IgD-negative memory B cell (primary cell): ENCODE results near the gene UBE2L6. TPM values are rescaled to one million over a fixed set of nuclear protein-coding genes. Genes with fewer than 3 reads are reported as not detected.

Experiments used
- H3K27ac Mint-ChIP-seq, 3 donors: one replicate each; pipeline ENCODE4 v1.8.0; 2020 to 2022; ENCODE audit warnings: mild to moderate bottlenecking in 3 of 3, mixed read lengths in 3 of 3, moderate library complexity in 1 of 3
- H3K27me3 Mint-ChIP-seq: one replicate; pipeline ENCODE4 v1.8.0; 2021; ENCODE audit warnings: mixed read lengths
- H3K36me3 Mint-ChIP-seq: one replicate; pipeline ENCODE4 v1.8.0; 2020; ENCODE audit warnings: mild to moderate bottlenecking, mixed read lengths
- H3K4me1 Mint-ChIP-seq, 3 donors: one replicate each; pipeline ENCODE4 v1.8.0; 2020 to 2022; ENCODE audit warnings: mixed read lengths in 3 of 3, mild to moderate bottlenecking in 1 of 3
- H3K4me3 Mint-ChIP-seq, 4 donors: one replicate each; pipeline ENCODE4 v1.8.0; 2020 to 2022; ENCODE audit warnings: mild to moderate bottlenecking in 4 of 4, mixed read lengths in 4 of 4, moderate library complexity in 3 of 4
- H3K9me3 Mint-ChIP-seq, 3 donors: one replicate each; pipeline ENCODE4 v1.8.0; 2020 to 2021; ENCODE audit warnings: mixed read lengths in 3 of 3, mild to moderate bottlenecking in 1 of 3
- polyA plus RNA-seq: library from polyadenylated mRNA; unstranded; fragments of 300-500 nt; fragmentation: Illumina TruSeq; gene quantifications from one replicate; pipeline ENCODE4 v1.2.3, GENCODE V29; 2021

UBE2L6 gene
- polyA plus RNA-seq, 1 donor from 2014 or later, result 208 TPM

DNA sequence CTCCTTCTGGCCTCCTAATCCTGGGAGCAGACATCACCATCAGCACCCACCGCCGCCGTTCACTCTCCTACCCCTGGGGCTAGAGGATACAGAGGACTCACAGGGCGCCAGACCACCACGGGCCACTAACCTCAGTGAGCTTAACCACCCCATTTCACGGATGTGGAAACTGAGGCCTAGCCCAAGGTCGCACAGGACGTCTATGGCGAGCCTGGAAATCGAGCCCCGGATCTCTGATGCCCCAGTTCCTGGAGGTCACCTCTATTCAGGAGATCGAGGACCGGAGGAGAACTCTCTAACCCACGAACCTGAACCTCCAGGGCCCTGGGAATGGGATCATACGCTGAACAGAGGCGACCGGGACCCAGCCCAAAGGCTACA, 37.3 kb downstream of the UBE2L6 start:
- Mint-ChIP-seq H3K36me3 (peaks cover 1% of the 10 kb centered on the region), H3K27ac (peak overlapping the region; percentile 90 to 96 (median 95)), H3K9me3 (no peaks in the 10 kb centered on the region), H3K4me1 (peaks cover 10 to 18% (median 14%) of the 10 kb centered on the region in 3 donors), H3K4me3 (peak overlapping the region; percentile 87 to 98 (median 95)), H3K27me3 (no peaks in the 10 kb centered on the region)

DNA sequence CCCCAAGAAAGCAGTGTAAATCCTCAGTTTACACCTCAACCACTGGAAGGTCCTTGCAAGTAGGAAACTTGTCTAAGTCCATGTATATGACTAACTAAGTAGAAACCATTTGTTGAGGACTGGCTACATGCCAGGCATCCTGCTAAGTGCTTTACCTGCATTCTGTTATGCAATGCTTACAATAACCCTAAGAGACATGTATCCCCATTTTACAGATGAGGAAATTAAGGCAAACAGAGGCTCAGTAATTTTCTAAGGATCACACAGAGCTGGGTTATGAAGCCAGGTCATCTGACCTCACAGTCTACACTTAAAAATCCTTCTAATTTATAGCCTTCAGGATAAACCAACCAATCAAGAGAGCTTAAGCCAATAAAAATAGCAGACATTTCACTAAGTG, 38.5 kb downstream of the UBE2L6 start:
- H3K4me1 Mint-ChIP-seq, result peaks cover 10 to 18% (median 14%) of the 10 kb centered on the region in 3 donors
- H3K27me3 Mint-ChIP-seq, result no peaks in the 10 kb centered on the region
- H3K27ac Mint-ChIP-seq, result no peak overlapping the region
- H3K4me3 Mint-ChIP-seq, result peak overlapping the region in 2 of 4 donors; percentile 12 to 93
- H3K9me3 Mint-ChIP-seq, result no peaks in the 10 kb centered on the region
- H3K36me3 Mint-ChIP-seq, result peaks cover 5% of the 10 kb centered on the region

DNA sequence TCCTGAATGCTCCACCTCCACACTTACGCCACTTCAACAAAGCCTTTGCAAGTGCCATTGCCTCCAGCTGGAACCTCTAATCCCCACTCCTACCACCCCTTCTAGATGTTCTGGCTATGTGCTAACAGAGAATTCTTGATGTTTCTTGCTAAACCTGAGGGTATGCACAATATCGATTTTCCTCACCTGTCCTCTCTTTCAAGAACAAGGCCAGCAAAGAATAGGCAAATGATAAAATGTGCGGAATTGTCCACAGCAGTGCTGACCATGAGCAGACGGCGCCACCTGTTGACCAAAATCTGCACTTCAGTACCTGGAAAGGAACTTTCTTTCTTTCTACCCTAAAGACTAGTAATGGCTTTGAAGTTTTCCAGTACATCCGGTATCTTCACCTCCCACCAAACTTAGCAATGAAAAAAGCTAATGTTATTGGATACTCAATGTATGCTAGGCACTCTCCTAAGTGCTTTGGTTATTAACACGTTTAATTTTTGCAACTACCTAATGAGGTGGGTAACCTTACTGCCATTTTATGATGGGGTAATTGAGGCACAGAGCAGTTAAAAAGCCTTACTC, 40.3 kb downstream of the UBE2L6 start:
- H3K4me1 Mint-ChIP-seq, result peaks cover 10 to 18% (median 14%) of the 10 kb centered on the region in 3 donors
- no peaks in the 10 kb centered on the region for H3K9me3 Mint-ChIP-seq
- peak overlapping the region in 1 of 4 donors; percentile 60 for H3K4me3 Mint-ChIP-seq
- peak overlapping the region in 1 of 3 donors; percentile 44 for H3K27ac Mint-ChIP-seq
- no peaks in the 10 kb centered on the region for H3K27me3 Mint-ChIP-seq
- peaks cover 5% of the 10 kb centered on the region for H3K36me3 Mint-ChIP-seq

DNA sequence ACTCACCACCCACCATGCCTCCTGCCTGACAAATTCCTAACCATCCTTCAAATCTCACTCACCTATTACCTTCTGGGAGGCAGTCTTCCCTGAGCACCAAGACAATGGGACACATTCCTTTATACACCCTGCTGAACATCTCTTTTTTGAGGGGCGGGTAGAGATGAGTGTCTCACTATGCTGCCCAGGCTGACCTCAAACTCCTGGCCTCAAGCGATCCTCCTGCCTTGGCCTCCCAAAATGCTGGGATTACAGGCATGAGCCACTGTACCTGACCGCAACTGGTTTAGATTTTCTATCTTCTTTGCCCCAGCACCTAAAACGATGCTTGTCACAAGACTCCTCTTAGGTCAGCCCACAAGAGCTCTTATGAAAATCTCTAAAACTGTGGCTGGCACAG, 44.1 kb downstream of the UBE2L6 start:
- H3K4me1 Mint-ChIP-seq, result peaks cover 0 to 3% (median 0%) of the 10 kb centered on the region in 3 donors

DNA sequence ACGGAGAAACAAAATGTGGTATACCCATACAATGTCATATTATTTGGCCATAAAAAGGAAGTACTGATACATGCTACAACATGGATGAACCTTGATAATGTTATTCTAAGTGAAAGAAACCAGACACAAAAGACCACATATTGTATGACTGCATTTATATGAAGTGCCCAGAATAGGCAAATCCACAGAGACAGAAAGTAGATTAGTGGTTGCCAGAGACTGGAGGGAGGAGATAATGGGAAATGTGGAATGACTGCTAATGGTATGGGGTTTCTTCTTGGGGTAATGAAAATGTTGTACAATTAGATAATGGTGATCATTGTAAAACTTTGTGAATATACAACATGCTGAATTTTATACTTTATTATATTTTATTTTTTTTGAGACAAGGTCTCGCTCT, 46.4 kb downstream of the UBE2L6 start:
- Mint-ChIP-seq H3K36me3 (peaks cover 4% of the 10 kb centered on the region), H3K9me3 (peaks cover 0 to 2% (median 0%) of the 10 kb centered on the region in 3 donors), H3K4me3 (no peak overlapping the region), H3K27ac (no peak overlapping the region), H3K4me1 (peaks cover 0 to 5% (median 0%) of the 10 kb centered on the region in 3 donors), H3K27me3 (no peaks in the 10 kb centered on the region)

More for the DNA sequence above, 44.1 kb downstream of the UBE2L6 start:
- H3K36me3 Mint-ChIP-seq, result peaks cover 5% of the 10 kb centered on the region
- no peak overlapping the region for H3K4me3 Mint-ChIP-seq
- peaks cover 0 to 2% (median 0%) of the 10 kb centered on the region in 3 donors for H3K9me3 Mint-ChIP-seq
- no peak overlapping the region for H3K27ac Mint-ChIP-seq
- no peaks in the 10 kb centered on the region for H3K27me3 Mint-ChIP-seq

DNA sequence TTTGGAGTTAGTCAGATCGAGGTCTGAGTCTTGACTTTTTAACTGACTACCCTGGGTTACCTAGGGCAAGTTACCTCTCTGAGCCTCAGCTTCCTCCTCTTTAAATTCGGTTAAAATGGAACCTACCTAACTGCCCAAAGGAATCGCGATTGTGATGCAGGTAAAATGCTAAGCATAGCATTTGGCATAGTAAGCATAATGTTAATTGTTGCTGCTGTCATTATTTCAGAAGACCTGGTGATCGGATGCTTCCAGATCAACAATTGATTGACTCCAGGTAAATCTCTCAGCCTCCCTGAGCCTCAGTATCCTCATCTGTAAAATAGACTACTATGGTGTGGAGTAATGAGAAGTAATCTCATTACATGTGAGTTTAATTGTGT, 51.4 kb downstream of the UBE2L6 start:
- Mint-ChIP-seq H3K27me3 (no peaks in the 10 kb centered on the region), H3K4me3 (peak overlapping the region; percentile 88 to 99 (median 98)), H3K27ac (peak overlapping the region; percentile 3 to 84 (median 53)), H3K9me3 (peaks cover 0 to 2% (median 0%) of the 10 kb centered on the region in 3 donors), H3K36me3 (no peaks in the 10 kb centered on the region), H3K4me1 (peaks cover 6 to 20% (median 15%) of the 10 kb centered on the region in 3 donors)

DNA sequence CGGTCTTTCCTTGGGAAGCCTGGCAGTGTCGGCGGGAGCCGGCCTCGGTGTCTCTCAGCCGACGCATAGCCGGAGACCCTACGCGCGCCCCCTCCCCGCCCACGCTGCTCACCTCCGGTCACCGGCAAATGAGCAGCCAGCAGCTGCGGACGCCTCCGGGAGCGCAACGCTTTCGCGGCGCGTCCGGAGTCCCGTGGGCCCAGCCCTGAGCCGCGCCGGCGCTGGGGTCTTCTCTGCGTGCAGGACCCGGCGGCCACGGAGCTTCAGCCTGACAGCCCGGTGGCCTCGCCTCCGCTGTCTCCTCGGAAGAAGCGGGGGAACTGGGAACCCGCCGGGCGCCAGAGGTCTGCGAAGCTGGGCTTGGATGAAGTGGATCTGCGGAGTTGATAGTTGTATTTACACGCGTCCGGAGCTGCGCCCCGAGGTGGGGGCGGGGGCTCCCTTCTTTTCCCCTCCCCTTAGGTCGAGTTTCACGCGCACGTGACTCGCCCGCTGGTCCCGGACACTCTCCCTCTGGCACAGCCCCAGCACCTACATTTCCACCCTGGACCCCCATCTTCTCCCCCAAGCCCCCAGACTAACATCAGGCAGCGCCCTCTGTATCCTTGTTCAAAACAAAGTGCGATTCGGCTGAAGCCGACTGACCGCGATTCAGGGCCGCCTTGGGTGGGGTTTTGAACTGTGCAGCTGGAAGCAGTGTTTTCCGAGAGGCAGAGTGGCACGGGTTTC, 52.0 kb downstream of the UBE2L6 start, which contains the start of gene SLC43A1:
Gene SLC43A1 (minus strand): TSS at position 371 of the 729 bp plus-strand sequence. CDS start 1,591 bp downstream, outside the sequence.
- H3K4me3 Mint-ChIP-seq, result peak within 1 kb of the TSS; percentile 88 to 99 (median 98)
- H3K9me3 Mint-ChIP-seq, result peaks cover 0 to 2% (median 0%) of the 10 kb centered on the region in 3 donors
- peak within 1 kb of the TSS; percentile 3 to 93 (median 53) for H3K27ac Mint-ChIP-seq
- H3K4me1 Mint-ChIP-seq, result peaks cover 6 to 20% (median 15%) of the 10 kb centered on the region in 3 donors
- H3K36me3 Mint-ChIP-seq, result no peaks in the 10 kb centered on the region
- no peaks in the 10 kb centered on the region for H3K27me3 Mint-ChIP-seq

DNA sequence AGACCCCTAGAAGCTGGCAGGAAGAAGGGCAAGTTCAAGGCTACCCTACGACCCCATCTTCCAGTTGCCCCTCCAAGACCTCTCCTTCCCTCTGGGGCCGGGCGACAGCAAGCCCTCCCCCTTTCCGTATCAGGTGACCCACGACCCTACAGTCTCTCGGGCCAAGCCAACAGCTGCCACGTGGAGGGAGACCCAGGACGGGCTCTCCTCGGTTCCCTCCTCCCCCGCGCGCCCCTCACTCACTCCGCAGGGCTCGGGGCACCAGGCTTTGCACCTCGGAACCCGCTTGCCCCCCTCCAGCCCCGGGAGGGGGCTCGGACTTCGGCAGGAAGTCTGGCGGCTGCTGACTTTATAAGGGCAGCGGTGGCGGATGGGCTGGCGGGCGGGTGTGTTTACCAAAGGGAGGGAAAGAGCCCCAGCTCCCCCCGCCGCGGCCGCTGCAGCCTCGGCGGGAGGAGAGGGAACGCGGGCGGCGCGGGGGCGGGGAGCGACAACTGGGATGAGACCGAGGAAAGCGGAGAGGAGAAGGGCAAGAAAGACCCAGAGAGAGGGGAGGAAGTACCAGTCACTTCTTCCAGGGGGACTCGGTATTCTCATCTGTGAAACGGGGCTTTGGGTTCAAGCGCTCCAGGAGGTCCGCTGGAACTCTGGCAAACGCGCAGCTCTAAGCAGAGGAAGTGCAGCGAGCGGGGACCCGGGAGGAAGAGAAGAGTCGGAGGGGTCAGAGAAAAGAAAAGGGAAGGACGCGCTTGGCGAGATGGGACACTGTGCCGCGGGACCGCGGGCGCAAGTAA, 52.7 kb downstream of the UBE2L6 start:
- H3K4me3 Mint-ChIP-seq, result peak overlapping the region; percentile 88 to 99 (median 98)
- peaks cover 2% of the 10 kb centered on the region for H3K36me3 Mint-ChIP-seq
- H3K27ac Mint-ChIP-seq, result peak overlapping the region in 1 of 3 donors; percentile 93

DNA sequence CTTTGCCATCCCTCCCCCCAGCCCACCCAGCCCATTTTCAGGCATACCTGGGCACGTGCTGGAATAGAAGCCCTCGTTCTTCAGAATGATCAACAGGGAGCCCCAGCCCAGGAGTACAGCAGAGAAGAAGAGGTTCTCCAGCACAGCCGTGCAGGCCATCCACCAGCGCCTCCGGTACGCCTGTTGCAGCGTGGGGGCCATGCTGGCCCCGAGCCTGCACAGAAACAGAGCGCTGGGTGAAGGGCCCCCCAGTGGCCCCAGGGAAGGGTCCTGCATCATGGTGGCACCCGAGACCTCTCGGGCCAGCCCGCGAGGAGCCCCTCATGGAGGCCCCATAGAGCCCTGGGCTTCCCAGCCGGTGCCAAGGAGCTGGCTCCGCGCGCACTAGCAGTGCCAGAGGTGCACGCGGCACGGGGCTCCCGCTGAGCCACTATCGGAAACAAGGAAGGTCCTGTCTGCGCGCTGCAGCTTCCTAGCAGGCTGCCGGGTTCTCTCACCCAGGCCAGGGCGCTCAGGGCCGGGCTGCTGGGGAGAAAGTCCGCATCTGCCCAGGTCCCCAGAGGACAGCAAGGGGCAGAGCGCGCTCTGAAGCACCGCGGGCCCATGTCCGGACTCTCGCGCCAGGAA, 53.4 kb downstream of the UBE2L6 start:
- peaks cover 0 to 2% (median 0%) of the 10 kb centered on the region in 3 donors for H3K9me3 Mint-ChIP-seq
- peak overlapping the region; percentile 88 to 99 (median 98) for H3K4me3 Mint-ChIP-seq
- H3K27me3 Mint-ChIP-seq, result no peaks in the 10 kb centered on the region
- H3K27ac Mint-ChIP-seq, result no peak overlapping the region
- H3K4me1 Mint-ChIP-seq, result peaks cover 6 to 22% (median 15%) of the 10 kb centered on the region in 3 donors
- peaks cover 2% of the 10 kb centered on the region for H3K36me3 Mint-ChIP-seq

More for the DNA sequence above, 52.7 kb downstream of the UBE2L6 start:
- Mint-ChIP-seq H3K9me3 (peaks cover 0 to 2% (median 0%) of the 10 kb centered on the region in 3 donors), H3K4me1 (peaks cover 6 to 22% (median 15%) of the 10 kb centered on the region in 3 donors), H3K27me3 (no peaks in the 10 kb centered on the region)

DNA sequence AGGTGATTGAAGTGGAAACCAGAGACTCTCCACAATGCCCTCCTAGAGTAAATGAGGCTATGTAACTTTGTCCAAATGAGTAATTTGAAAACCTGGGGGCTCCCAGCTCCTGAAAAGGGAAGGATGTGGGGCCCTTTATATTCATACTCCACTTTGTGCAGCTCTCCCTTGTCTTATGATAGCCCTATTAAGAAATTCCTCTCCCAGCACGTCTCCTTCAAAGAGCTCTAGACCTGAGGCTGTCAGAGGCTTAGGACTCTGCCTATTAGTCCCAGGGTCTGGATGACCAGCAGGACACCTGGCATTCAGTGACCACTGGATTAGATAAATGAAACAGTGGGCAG, 54.0 kb downstream of the UBE2L6 start:
- H3K27me3 Mint-ChIP-seq, result no peaks in the 10 kb centered on the region
- peaks cover 6 to 22% (median 15%) of the 10 kb centered on the region in 3 donors for H3K4me1 Mint-ChIP-seq
- peaks cover 2% of the 10 kb centered on the region for H3K36me3 Mint-ChIP-seq

DNA sequence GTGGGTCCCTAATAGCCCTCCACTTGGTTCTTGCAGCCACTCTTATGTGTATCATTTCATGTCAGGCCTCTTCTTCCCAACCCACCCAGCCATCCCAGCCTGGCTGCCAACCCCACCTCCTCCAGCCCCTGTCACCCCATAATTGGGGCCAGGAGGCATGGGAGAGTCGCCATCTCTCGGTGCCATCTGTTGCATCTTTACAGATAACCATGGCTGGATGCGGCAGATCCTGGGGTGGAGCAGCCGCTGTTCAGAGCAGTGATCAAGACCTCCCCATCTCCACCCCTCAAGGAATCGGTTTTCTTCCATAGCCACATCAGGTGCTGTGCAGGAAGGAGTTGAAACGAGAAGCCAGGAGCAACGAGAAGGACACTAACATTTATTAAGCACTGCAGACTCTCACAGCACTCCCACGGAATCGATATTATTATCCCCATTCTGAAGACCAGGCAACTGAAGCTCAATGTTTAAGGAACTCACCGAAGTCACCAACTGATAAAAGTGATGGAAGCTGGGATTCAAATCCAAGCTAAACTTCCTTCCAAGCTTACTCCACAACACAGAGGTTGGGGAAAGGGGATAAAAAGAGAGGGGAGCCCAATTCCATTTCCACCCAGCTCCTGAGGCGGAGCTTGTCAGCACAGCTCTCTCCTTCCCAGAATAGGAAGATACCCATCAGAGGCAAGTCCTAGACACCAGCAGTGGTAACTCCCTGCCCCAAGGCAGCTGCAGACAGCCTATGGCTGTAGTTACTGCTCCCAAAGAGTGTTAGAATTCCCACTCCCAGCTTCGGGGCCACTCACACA, 54.6 kb downstream of the UBE2L6 start:
- Mint-ChIP-seq H3K27ac (peak overlapping the region in 1 of 3 donors; percentile 80), H3K4me1 (peaks cover 6 to 22% (median 15%) of the 10 kb centered on the region in 3 donors), H3K27me3 (no peaks in the 10 kb centered on the region), H3K4me3 (peak overlapping the region; percentile 13 to 99 (median 82)), H3K36me3 (peaks cover 2% of the 10 kb centered on the region), H3K9me3 (no peaks in the 10 kb centered on the region)

More for the DNA sequence above, 54.0 kb downstream of the UBE2L6 start:
- Mint-ChIP-seq H3K4me3 (peak overlapping the region; percentile 68 to 99 (median 82)), H3K27ac (no peak overlapping the region), H3K9me3 (no peaks in the 10 kb centered on the region)

DNA sequence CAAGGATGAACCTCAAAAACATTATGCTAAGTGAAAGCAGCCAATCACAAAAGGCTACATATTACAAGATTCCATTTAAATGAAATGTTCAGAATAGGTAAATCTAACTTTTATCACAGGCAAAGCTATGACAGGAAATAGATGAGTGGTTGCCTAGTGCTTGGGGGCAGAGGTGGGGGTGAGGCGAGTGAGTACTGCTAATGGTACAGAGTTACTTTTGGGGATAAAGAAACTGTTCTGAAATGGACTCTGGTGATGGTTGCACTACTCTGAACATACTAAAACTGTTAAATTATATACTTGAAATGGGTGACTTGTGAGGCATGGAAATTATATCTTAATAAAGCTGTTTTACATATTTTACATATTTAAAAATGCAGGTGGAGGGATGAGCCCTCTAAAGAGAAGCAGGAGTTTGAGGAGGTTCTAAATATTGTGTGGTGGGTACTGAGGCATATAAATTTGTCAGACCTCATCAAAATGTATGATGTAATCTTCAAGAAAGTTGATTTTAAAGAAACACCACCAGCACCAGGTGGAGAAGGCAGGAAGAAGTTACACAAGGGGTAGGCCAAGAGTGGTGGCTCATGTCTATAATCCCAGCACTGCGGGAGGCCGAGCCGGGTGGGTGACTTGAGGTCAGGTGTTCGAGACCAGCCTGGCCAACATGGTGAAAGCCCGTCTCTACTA, 55.6 kb downstream of the UBE2L6 start:
- H3K9me3 Mint-ChIP-seq, result no peaks in the 10 kb centered on the region
- H3K4me1 Mint-ChIP-seq, result peaks cover 6 to 19% (median 15%) of the 10 kb centered on the region in 3 donors
- H3K27me3 Mint-ChIP-seq, result no peaks in the 10 kb centered on the region
- H3K27ac Mint-ChIP-seq, result peak overlapping the region in 1 of 3 donors; percentile 21
- peaks cover 2% of the 10 kb centered on the region for H3K36me3 Mint-ChIP-seq
- H3K4me3 Mint-ChIP-seq, result peak overlapping the region in 2 of 4 donors; percentile 69 to 88
